Lung (tissue), 12 donors: Measurements from ENCODE around the gene LCN2. TPM values are rescaled to one million over a fixed set of nuclear protein-coding genes. Genes with fewer than 3 reads are reported as not detected.

Experiments
- ATAC-seq: fragments of 200-7000 bp; cut with Tn5 transposase; one replicate; pipeline ENCODE4 v1.9.1; 2020; ENCODE audit warnings: moderate number of reproducible peaks; ENCODE audit not compliant: insufficient read depth, low FRiP score
- DNase-seq, 3 donors: peaks; one replicate each; pipeline ENCODE4 v3.0.0-alpha.2; 2013 to 2017
- H3K27ac ChIP-seq, 2 donors: one replicate each; pipeline ENCODE4 v1.5.1; 2013; ENCODE audit warnings: mild to moderate bottlenecking in 2 of 2, moderate library complexity in 2 of 2, control low read depth in 1 of 2, inconsistent platforms in 1 of 2, low read depth in 1 of 2, low read length in 1 of 2
- H3K27me3 ChIP-seq, 3 donors: one replicate each; pipeline ENCODE4 v1.5.1; 2013; ENCODE audit warnings: low read length in 2 of 3; ENCODE audit not compliant: control insufficient read depth in 3 of 3, insufficient read depth in 3 of 3
- H3K36me3 ChIP-seq, 4 donors: one replicate each; pipeline ENCODE4 v1.5.1; 2013; ENCODE audit warnings: low read length in 4 of 4, mild to moderate bottlenecking in 1 of 4, moderate library complexity in 1 of 4; ENCODE audit not compliant: control insufficient read depth in 4 of 4, insufficient read depth in 4 of 4
- H3K4me1 ChIP-seq, 5 donors: one replicate each; pipeline ENCODE4 v1.5.1; 2013; ENCODE audit warnings: low read length in 5 of 5, mild to moderate bottlenecking in 2 of 5, moderate library complexity in 1 of 5; ENCODE audit not compliant: control insufficient read depth in 5 of 5, insufficient read depth in 5 of 5
- H3K4me3 ChIP-seq: one replicate; pipeline ENCODE4 v1.5.1; 2013; ENCODE audit warnings: mild to moderate bottlenecking, control low read depth, moderate library complexity
- H3K9ac ChIP-seq, 2 donors: one replicate each; pipeline ENCODE4 v1.5.1; 2013; ENCODE audit warnings: low read length in 2 of 2, control low read depth in 1 of 2; ENCODE audit not compliant: insufficient read depth in 1 of 2
- H3K9me3 ChIP-seq, 4 donors: one replicate each; pipeline ENCODE4 v1.5.1; 2013; ENCODE audit warnings: low read length in 3 of 4, mild to moderate bottlenecking in 1 of 4, moderate library complexity in 1 of 4; ENCODE audit not compliant: control insufficient read depth in 4 of 4, insufficient read depth in 3 of 4
- CTCF ChIP-seq: IDR thresholded peaks from 2 replicates; pipeline ENCODE4 v1.5.1; 2012; ENCODE audit warnings: mild to moderate bottlenecking; ENCODE audit errors: control extremely low read depth, extremely low read depth
- WGBS, 2 donors: extraction: QIAGEN DNeasy Blood & Tissue Kit; methylation state at CpG; one replicate each; pipeline ENCODE4 v1.1.7; 2013; 5-methylcytosine and 5-hydroxymethylcytosine counted together
- polyA plus RNA-seq, 2 donors: library from polyadenylated mRNA; stranded (reverse); fragments of 200-250 nt; gene quantifications; one replicate each; pipeline ENCODE4 v1.2.1, GENCODE V29; 2013
- total RNA-seq, 2 donors: library from RNA; depleted of rRNA in 1 of 2; stranded (reverse); fragments of >200 nt in 1 of 2; gene quantifications; one replicate each; pipeline ENCODE4 v1.2.1, GENCODE V29; 2014 to 2021
- donor health status: control.
- donor health status: control.
- donor health status: Bipolar disorder and iron deficiency.
- donor health status: healthy.
- donor health status: DM: yes; HTN: yes; CAD: no.

Gene LCN2
- total and polyA plus RNA-seq, 4 donors: 114 to 842 (median 295) TPM

GRCh38 chr9:128188209-128188608 is 39.0 kb downstream of the LCN2 start:
- Histone ChIP-seq H3K36me3 (peaks cover 3 to 33% (median 22%) of the 10 kb centered on the region in 4 donors), H3K4me1 (peaks cover 0 to 12% (median 6%) of the 10 kb centered on the region in 5 donors), H3K4me3 (no peak overlapping the region), H3K27ac (no peak overlapping the region), H3K9ac (no peak overlapping the region), H3K27me3 (no peaks in the 10 kb centered on the region), H3K9me3 (no peaks in the 10 kb centered on the region)
- DNase-seq (no peak), ATAC-seq (no peak)
- TF ChIP-seq CTCF: no peak
- WGBS, 2 donors: 74 to 83% methylated on average over 1 of the region's 1 CpG

- 87% methylated on average over 2 of the region's 2 CpGs for WGBS, 2 donors
- no peak for TF ChIP-seq CTCF
- Histone ChIP-seq H3K27me3 (no peaks in the 10 kb centered on the region), H3K4me3 (no peak overlapping the region), H3K36me3 (peaks cover 0 to 27% (median 18%) of the 10 kb centered on the region in 4 donors), H3K27ac (no peak overlapping the region), H3K4me1 (peaks cover 0 to 12% (median 6%) of the 10 kb centered on the region in 5 donors), H3K9me3 (no peaks in the 10 kb centered on the region), H3K9ac (no peak overlapping the region)
- DNase-seq (no peak), ATAC-seq (no peak)
These were observed 40.8 kb downstream of the LCN2 start for GRCh38 chr9:128190013-128190412.

GRCh38 chr9:128190516-128191405 is 41.5 kb downstream of the LCN2 start:
- ATAC-seq (peak; percentile 8), DNase-seq (peak in 2 of 3 donors; percentile 15 to 20)
- H3K36me3 ChIP-seq: peaks cover 0 to 23% (median 12%) of the 10 kb centered on the region in 4 donors
- peak overlapping the region; percentile 48 to 63 for H3K9ac ChIP-seq
- no peak for TF ChIP-seq CTCF
- H3K27me3 ChIP-seq: no peaks in the 10 kb centered on the region
- H3K4me1 ChIP-seq: peaks cover 0 to 12% (median 6%) of the 10 kb centered on the region in 5 donors
- WGBS, 2 donors: 22 to 29% methylated on average over 26 to 32 of the region's 32 CpGs
- peak overlapping the region; percentile 76 for H3K4me3 ChIP-seq
- H3K9me3 ChIP-seq: no peaks in the 10 kb centered on the region
- peak overlapping the region; percentile 89 to 95 for H3K27ac ChIP-seq
